ENCODE measurements around the gene AGA.

Gene AGA

DNA sequence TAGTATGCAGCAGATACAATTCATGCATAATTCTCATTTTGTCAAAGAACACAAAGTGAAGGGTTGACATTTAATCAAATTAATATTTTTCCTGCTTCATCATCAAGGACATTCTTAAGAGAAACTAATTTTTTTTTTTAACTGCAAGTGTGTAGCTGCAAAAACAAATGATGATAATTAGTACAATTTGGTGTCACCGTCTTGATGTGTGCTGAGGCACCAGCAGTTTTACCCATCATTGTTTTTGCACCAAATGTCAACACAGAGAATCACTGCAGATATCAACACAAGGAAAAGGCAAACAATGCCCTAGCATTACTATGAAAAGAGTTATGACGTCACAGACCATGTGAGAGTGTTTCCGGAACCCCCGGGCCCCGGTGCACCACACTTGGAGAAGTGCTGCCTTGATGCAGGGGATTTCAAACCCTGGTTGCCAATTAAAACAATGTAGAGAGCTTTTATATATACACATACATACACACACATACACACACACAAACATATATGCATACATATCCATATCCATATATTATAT, 55.9 kb downstream of the AGA start:
- DNase-seq (ENCODE audit: low read depth) = no peak

DNA sequence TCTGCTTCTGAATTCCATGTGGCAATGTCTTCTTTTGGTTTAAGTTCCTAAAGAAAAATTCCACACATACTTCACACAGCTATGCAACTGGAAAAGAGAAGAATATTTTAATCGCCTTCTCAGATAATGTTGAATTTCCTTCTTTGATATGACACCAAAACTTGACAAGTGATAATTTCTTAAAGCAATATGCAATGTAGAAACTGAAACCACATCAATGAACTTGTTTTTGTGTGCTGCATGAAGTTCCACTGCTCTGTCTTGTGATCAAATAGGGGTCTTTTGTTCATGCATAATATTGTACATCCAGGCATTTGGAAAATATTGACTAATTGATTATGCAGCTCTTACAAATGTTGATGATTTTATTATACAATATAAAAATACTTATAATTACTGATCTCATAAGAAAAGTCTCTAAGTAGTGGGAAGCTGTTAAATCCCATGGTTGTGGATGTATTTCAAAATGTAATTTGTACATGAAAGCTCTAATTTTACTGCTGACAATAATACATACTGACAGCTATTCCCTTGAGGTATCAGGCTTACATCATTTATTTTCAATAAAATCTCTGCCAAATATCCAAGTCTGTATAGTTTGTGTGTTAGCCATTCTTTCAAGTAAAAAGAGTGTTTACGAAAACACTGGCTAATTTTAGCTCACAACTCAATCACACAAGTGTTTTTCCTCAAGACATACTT, 56.5 kb downstream of the AGA start:
- DNase-seq (ENCODE audit: low read depth) = peak; percentile 27

GRCh38 chr4:177384856-177385397, 57.3 kb downstream of the AGA start:
- no peak for DNase-seq (ENCODE audit: low read depth)

DNA sequence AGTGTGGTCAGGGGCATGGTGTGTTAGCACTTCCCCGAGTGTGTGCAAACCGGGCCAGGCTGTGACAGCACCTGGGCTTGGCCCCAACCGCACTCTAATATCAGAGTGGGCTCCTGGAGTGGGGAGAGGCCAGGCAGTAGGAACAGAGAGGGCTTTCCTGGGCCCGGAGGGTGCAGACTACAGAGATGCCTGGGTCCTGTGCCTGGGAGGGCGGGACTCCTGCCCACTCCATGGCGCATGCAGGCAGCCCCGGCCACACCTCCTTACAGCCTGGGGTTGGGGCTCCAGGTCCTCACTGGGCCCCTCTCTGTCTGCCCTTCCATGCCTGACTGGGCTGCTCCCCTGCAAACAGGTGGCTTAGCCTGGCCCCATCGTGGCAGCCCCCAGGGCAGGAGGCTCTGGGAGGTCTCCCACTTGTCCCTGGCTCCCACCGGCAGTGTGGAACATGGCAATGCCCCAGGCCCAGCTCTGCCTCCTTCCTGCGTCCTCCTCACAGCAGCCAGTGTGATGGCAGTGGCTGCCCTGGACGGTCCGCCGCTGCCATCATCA, 60.4 kb downstream of the AGA start:
- DNase-seq (ENCODE audit: low read depth) = no peak

Data from EH (cell line).